WI38 (cell line): Measurements from ENCODE around the gene NBAS.

Source experiments
- H3K4me3 ChIP-seq: 2 replicates; pipeline ENCODE4 v1.5.1; 2011; ENCODE audit warnings: low read depth, mild to moderate bottlenecking, control low read depth, low read length
- TF ChIP-seq, protein P1 (sequence below): IDR thresholded peaks from 2 replicates; pipeline ENCODE4 v1.5.1; 2012; ENCODE audit warnings: low read depth, mild to moderate bottlenecking, control low read depth, low read length

NBAS gene

DNA sequence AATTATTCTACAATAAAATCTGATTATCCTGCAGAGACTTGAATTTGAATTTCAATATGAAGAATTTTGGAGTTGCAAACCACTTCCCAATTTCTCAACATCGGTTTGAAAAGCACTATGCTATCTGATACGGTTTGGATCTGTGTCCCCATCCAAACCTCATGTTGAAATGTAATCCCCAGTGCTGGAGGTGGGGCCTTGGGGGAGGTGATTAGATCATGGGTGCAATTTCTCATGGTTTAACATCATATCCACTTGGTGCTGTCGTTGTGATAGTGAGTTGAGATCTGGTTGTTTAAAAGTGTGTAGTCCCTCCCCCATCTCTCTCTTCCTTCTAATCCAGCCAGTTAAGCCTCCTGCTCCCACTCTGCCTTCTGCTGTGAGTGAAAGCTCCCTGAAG, 205.7 kb downstream of the NBAS start:
- TF ChIP-seq, protein P1, sequence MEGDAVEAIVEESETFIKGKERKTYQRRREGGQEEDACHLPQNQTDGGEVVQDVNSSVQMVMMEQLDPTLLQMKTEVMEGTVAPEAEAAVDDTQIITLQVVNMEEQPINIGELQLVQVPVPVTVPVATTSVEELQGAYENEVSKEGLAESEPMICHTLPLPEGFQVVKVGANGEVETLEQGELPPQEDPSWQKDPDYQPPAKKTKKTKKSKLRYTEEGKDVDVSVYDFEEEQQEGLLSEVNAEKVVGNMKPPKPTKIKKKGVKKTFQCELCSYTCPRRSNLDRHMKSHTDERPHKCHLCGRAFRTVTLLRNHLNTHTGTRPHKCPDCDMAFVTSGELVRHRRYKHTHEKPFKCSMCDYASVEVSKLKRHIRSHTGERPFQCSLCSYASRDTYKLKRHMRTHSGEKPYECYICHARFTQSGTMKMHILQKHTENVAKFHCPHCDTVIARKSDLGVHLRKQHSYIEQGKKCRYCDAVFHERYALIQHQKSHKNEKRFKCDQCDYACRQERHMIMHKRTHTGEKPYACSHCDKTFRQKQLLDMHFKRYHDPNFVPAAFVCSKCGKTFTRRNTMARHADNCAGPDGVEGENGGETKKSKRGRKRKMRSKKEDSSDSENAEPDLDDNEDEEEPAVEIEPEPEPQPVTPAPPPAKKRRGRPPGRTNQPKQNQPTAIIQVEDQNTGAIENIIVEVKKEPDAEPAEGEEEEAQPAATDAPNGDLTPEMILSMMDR: no peak
- no peak overlapping the region for H3K4me3 ChIP-seq

DNA sequence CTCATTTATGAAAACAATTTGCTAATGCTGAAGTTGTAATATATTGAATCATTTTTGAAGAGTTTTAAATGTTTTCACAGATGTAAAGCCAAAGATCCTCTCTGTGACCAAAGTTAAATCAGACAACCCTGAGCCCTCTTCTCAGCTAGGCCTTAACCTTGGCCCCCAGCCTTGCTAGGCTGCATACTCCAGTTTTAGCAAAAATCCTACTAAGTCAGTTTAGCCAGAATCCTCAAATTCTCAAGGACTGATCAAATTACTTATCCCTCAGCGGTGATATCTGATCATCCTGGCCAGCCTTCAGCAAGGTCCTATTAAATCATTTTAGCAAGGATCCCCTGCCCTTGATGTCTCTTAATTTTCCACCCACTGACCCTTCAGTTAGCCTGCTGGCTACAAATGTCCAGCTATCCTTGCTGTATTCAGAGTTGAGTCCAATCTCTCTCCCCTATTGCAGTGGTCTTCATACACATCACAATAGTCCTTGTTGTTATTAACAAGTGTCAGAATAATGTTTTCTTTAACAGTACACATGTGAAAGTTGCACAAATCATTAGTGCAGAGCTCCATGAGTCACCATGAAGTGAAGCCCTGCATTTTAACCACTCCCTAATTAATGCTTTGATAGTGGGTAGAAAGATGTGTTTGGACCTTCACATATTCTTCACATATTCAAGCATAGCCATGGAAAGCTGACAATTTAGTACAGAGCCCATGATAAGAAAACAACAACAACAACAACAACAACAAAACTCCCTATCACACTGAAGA, 206.4 kb downstream of the NBAS start:
- TF ChIP-seq, protein P1: no peak
- H3K4me3 ChIP-seq: no peak overlapping the region

DNA sequence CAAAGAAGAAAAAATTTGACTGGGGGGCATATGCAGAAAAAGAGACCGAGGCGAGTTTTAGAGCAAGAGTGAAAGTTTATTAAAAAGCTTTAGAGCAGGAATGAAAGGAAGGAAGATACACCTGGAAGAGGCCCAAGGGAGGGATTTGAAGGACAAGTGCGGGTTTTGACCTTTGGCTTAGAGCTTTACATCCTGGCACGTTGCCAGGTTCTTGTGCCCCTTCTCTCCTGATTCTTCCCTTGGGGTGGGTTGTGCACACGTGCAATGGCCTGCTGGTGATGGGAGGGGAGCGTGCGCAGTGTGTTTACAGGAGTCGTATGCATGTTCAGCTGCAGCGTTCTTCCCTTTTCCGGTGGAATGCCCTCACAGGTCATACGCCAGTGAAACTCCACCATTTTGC, 208.8 kb downstream of the NBAS start:
- TF ChIP-seq, protein P1: no peak
- H3K4me3 ChIP-seq: no peak overlapping the region

DNA sequence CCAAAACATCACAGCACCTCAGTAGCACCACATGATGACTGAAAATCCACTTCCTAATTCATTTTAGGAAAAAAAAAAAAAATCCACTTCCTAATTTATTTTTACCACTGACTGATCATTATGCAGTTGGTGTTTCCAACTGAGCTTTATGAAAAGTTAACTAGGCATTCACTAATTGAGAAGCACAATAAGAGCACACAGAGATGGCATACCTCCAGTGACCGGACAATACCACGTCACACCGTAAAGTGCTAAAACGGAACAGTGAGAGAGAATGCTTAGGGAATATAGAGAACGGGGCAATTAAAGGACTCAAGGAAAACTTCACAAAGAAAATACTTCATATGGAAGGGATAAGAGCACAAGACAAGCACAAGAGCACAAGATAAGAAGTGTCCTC, 212.5 kb downstream of the NBAS start:
- H3K4me3 ChIP-seq: no peak overlapping the region
- TF ChIP-seq, protein P1: no peak

DNA sequence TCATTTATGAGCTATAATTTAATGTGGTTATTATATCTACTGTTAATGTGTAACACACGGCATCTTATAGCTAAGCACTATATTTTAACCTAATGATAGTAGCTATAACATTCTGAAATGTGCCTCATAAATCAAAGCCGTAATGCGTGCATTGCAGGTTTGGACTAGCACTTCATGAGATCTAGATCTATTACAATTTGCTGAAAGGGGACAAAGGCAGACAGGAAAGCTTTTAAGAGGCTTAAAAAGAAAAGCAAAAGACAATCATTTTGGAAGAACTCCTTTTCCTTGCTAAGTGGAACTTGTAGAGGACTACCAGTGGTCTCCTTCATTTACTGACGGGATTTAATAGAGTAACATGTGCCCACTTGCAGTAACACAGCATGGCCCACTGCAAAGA, 213.1 kb downstream of the NBAS start:
- TF ChIP-seq, protein P1: no peak
- H3K4me3 ChIP-seq: no peak overlapping the region

DNA sequence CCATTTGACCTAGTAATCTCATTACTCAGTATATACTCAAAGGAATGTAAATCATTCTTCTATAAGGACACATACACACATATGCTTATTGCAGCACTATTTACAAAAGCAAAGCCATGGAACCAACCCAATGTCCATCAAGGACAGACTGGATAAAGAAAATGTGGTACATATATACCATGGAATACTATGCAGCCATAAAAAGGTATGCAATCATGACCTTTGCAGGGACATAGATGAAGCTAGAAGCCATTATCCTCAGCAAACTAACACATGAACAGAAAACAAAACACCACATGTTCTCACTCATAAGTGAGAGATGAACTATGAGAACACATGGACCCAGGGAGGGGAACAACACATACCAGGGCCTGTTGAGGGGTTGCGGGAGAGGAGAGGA, 214.5 kb downstream of the NBAS start:
- no peak overlapping the region for H3K4me3 ChIP-seq
- TF ChIP-seq, protein P1: no peak

DNA sequence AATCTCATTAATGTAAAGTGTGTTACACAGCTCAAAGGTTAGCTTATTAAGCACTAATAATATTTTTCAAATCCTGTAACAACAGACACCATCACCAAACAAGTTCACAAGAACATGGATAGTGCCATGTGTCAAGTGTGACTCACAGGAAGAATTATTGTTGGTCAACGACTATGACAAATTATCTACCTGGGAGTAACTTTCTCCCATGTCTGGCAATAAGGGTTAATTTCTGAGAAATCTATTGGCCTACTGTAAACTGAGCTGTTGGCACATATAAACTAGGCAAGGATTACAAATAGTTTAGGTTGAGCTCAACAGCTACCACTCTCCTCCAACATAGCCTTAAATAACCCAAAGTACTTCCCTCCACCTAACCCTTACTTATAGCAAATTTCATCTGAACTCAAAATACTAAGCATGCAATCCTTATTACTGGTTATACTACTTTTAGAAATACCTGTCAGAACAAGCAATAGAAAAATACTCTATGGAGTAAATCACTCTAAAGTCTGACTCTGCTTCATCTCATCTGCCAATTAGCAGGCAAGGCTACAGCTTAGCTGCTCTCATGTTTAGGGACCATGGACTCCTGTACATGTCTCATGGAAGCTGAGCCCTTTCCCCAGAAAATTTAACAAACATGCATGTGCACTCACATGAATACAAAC, 223.0 kb downstream of the NBAS start:
- TF ChIP-seq, protein P1: no peak
- H3K4me3 ChIP-seq: no peak overlapping the region
